Osteoblast (primary cell): ENCODE results near the gene GRAMD1B. TPM values are rescaled to one million over a fixed set of nuclear protein-coding genes. Genes with fewer than 3 reads are reported as not detected.

ENCODE experiments used
- DNase-seq: peaks from one replicate; pipeline ENCODE4 v3.0.0; 2011; ENCODE audit warnings: low spot score, mixed read lengths; ENCODE audit not compliant: insufficient read length; ENCODE audit errors: missing footprints
- H2AFZ ChIP-seq: 2 replicates; pipeline ENCODE4 v1.6.0; 2011; ENCODE audit warnings: mild to moderate bottlenecking, low read length
- H3K27ac ChIP-seq: 2 replicates; pipeline ENCODE4 v1.5.1; 2011; ENCODE audit warnings: mild to moderate bottlenecking, low read depth, low read length, moderate library complexity
- H3K27me3 ChIP-seq: 2 replicates; pipeline ENCODE4 v1.6.0; 2012; ENCODE audit warnings: mild to moderate bottlenecking, control low read depth, inconsistent platforms, low read length, moderate library complexity; ENCODE audit not compliant: insufficient read depth
- H3K36me3 ChIP-seq: 2 replicates; pipeline ENCODE4 v1.5.1; 2011; ENCODE audit warnings: mild to moderate bottlenecking, low read length, control low read depth, moderate library complexity; ENCODE audit not compliant: insufficient read depth
- H3K4me1 ChIP-seq: 2 replicates; pipeline ENCODE4 v1.5.1; 2011; ENCODE audit warnings: mild to moderate bottlenecking, low read length, control low read depth, moderate library complexity; ENCODE audit not compliant: insufficient read depth
- H3K4me2 ChIP-seq: 2 replicates; pipeline ENCODE4 v1.6.0; 2011; ENCODE audit warnings: mild to moderate bottlenecking, low read length; ENCODE audit not compliant: insufficient read depth
- H3K4me3 ChIP-seq: fragments of 200-600 bp; sonication (generic); 3 replicates; pipeline ENCODE4 v1.5.1; 2012; ENCODE audit warnings: mild to moderate bottlenecking, low read length, inconsistent platforms; ENCODE audit not compliant: insufficient read depth
- H3K79me2 ChIP-seq: 2 replicates; pipeline ENCODE4 v1.6.0; 2012; ENCODE audit warnings: mild to moderate bottlenecking, low read length, control low read depth, inconsistent platforms; ENCODE audit not compliant: insufficient read depth
- H3K9me3 ChIP-seq: 2 replicates; pipeline ENCODE4 v1.5.1; 2011; ENCODE audit warnings: low read depth, low read length, control low read depth
- H4K20me1 ChIP-seq: 2 replicates; pipeline ENCODE4 v1.6.0; 2012; ENCODE audit warnings: mild to moderate bottlenecking, low read length, control low read depth; ENCODE audit not compliant: insufficient read depth
- total RNA-seq: library from RNA; depleted of rRNA; stranded (reverse); fragments of >200 nt; gene quantifications from 2 replicates; pipeline ENCODE4 v1.2.3, GENCODE V29; 2012
- TF ChIP-seq, protein P1 (sequence below): IDR thresholded peaks from 2 replicates; pipeline ENCODE4 v1.5.1; 2011; ENCODE audit warnings: mild to moderate bottlenecking, low read depth, low read length, moderate library complexity; ENCODE audit errors: extremely low read depth

GRAMD1B gene
- total RNA-seq, 1 donor = 15.2 TPM

DNA sequence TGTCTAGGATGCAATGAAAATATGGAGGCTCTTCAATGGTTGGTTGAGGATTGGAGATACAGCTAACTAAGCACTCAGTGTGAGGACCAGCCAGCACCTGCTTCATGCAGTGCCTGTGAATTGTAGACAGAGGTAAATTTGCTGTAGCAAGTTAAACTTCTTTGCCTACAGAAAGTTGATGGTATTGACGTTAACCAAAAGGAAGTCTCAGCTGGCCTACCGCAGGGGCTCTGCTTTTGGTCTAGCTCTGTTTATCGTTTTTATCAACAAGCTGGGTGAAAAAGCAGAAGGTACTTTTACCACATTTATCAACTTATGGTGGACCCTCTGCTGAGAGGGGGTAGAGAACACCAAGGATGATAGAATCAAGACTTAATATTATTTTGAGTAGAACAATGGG lies 51.6 kb downstream of the GRAMD1B start:
- TF ChIP-seq, protein P1, sequence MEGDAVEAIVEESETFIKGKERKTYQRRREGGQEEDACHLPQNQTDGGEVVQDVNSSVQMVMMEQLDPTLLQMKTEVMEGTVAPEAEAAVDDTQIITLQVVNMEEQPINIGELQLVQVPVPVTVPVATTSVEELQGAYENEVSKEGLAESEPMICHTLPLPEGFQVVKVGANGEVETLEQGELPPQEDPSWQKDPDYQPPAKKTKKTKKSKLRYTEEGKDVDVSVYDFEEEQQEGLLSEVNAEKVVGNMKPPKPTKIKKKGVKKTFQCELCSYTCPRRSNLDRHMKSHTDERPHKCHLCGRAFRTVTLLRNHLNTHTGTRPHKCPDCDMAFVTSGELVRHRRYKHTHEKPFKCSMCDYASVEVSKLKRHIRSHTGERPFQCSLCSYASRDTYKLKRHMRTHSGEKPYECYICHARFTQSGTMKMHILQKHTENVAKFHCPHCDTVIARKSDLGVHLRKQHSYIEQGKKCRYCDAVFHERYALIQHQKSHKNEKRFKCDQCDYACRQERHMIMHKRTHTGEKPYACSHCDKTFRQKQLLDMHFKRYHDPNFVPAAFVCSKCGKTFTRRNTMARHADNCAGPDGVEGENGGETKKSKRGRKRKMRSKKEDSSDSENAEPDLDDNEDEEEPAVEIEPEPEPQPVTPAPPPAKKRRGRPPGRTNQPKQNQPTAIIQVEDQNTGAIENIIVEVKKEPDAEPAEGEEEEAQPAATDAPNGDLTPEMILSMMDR = no peak
- DNase-seq = no peak
- Histone ChIP-seq H3K36me3 (peaks cover 17% of the 10 kb centered on the region), H3K4me3 (no peak overlapping the region), H4K20me1 (no peaks in the 10 kb centered on the region), H3K9me3 (no peaks in the 10 kb centered on the region), H3K4me1 (peaks cover 18% of the 10 kb centered on the region), H3K79me2 (peaks cover 53% of the 10 kb centered on the region), H3K27me3 (no peaks in the 10 kb centered on the region), H3K27ac (no peak overlapping the region), H3K4me2 (no peak overlapping the region), H2AFZ (no peak overlapping the region)

DNA sequence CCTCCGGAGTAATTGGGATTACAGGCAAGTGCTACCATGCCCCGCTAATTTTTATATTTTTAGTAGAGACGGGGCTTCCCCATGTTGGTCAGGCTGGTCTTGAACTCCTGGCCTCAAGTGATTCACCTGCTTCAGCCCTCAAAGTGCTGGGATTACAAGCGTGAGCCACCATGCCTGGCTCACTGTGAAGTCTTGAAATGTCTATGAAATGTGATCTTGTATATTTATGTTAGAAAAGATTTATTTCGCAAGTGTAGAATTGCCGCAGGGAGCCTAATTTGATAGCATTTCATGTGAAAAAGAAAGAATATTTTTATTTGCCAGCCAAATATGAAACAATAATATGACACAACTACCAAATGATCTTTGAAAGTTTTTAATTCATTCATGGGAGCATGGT lies 52.1 kb downstream of the GRAMD1B start:
- no peak for DNase-seq
- Histone ChIP-seq H3K4me1 (peaks cover 18% of the 10 kb centered on the region), H3K9me3 (no peaks in the 10 kb centered on the region), H3K4me2 (no peak overlapping the region), H3K79me2 (peaks cover 54% of the 10 kb centered on the region), H4K20me1 (no peaks in the 10 kb centered on the region), H3K36me3 (peaks cover 17% of the 10 kb centered on the region), H2AFZ (no peak overlapping the region), H3K27me3 (no peaks in the 10 kb centered on the region), H3K27ac (no peak overlapping the region), H3K4me3 (no peak overlapping the region)
- TF ChIP-seq, protein P1 = no peak

DNA sequence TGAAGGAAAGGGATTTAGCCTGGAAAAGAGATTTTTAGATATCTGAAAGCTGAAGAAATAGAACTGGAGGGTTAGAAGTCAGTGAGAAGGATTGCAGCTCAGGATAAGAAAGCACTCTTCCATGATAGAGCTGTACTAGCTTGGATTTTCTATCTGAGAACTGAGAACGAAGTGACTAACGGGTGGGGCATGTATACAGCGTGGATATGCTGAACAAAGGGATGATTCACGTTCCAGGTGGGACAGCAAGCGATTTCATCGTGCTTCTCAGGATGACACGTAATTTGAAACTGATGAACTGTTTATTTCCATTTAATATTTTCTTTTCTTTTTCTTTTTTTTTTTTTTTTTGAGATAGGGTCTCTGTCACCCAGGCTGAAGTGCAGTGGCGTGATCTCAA lies 53.0 kb downstream of the GRAMD1B start:
- DNase-seq = no peak

DNA sequence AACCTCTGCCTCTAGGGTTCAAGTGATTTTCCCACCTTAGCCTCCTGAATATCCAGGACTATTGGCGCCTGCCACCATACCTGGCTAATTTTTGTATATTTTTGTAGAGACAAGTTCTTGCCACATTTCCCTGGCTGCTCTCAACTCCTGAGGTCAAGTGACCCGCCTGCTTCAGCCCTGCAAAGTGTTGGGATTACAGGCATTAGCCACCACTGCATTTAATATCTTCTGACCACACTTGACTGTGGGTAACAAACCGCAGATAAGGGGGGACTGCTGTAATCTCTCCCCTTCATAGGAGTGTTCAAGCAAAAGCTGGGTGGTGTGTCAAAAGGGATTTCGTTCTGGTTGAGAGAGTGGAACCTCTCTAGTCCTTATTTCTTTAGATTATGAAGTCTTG lies 53.4 kb downstream of the GRAMD1B start:
- Histone ChIP-seq H3K79me2 (peaks cover 50% of the 10 kb centered on the region), H3K4me2 (no peak overlapping the region), H3K4me3 (no peak overlapping the region), H4K20me1 (no peaks in the 10 kb centered on the region), H3K36me3 (peaks cover 17% of the 10 kb centered on the region), H3K27ac (no peak overlapping the region), H2AFZ (no peak overlapping the region), H3K9me3 (no peaks in the 10 kb centered on the region), H3K4me1 (peaks cover 18% of the 10 kb centered on the region), H3K27me3 (no peaks in the 10 kb centered on the region)
- TF ChIP-seq, protein P1 = no peak
- no peak for DNase-seq

More for the DNA sequence above, 53.0 kb downstream of the GRAMD1B start:
- peaks cover 18% of the 10 kb centered on the region for H3K4me1 ChIP-seq
- no peaks in the 10 kb centered on the region for H3K9me3 ChIP-seq
- H3K36me3 ChIP-seq = peaks cover 17% of the 10 kb centered on the region
- no peak overlapping the region for H3K27ac ChIP-seq
- H3K27me3 ChIP-seq = no peaks in the 10 kb centered on the region
- H3K79me2 ChIP-seq = peaks cover 52% of the 10 kb centered on the region
- no peak overlapping the region for H3K4me3 ChIP-seq
- H4K20me1 ChIP-seq = no peaks in the 10 kb centered on the region
- H2AFZ ChIP-seq = no peak overlapping the region
- TF ChIP-seq, protein P1 = no peak
- no peak overlapping the region for H3K4me2 ChIP-seq
